Inferior parietal cortex (tissue), 1 donor: ENCODE data around the gene FAM3C.
"Not testable (repeated sequence)": the region's sequence is repeated elsewhere in the genome, so short reads cannot be mapped to it uniquely, and the experiment has no call there.

Experiments used
- DNase-seq: peaks from one replicate; pipeline ENCODE4 v3.0.0-alpha.2; 2016; ENCODE audit errors: extremely low spot score

Gene FAM3C

GRCh38 chr7:121395961-121396757 lies at the start of gene FAM3C:
Gene FAM3C (minus strand): TSS chr7:121396308. CDS start chr7:121382969, 13,339 bp downstream.
- DNase-seq = peak; percentile 92

GRCh38 chr7:121442845-121443244 lies 46.7 kb upstream of the FAM3C start:
- DNase-seq = no peak

- DNase-seq = no peak
Measured at GRCh38 chr7:121440857-121441503, 44.9 kb upstream of the FAM3C start.

GRCh38 chr7:121438043-121438955 lies 42.2 kb upstream of the FAM3C start:
- DNase-seq = peak; percentile 28

GRCh38 chr7:121437470-121437869 lies 41.4 kb upstream of the FAM3C start:
- no peak for DNase-seq

- DNase-seq = no peak
Measured at GRCh38 chr7:121436688-121437087, 40.6 kb upstream of the FAM3C start.

GRCh38 chr7:121436136-121436535 lies 40.0 kb upstream of the FAM3C start:
- no peak for DNase-seq

GRCh38 chr7:121433775-121434174 lies 37.7 kb upstream of the FAM3C start:
- no peak for DNase-seq

GRCh38 chr7:121432486-121432885 lies 36.4 kb upstream of the FAM3C start:
- DNase-seq = not testable (repeated sequence)

GRCh38 chr7:121431996-121432395 lies 35.9 kb upstream of the FAM3C start:
- no peak for DNase-seq

- DNase-seq = no peak
Measured at GRCh38 chr7:121431389-121431995, 35.4 kb upstream of the FAM3C start.

GRCh38 chr7:121430558-121430957 lies 34.5 kb upstream of the FAM3C start:
- no peak for DNase-seq

GRCh38 chr7:121429798-121430197 lies 33.7 kb upstream of the FAM3C start:
- no peak for DNase-seq

GRCh38 chr7:121428855-121429489 lies 32.9 kb upstream of the FAM3C start:
- DNase-seq = no peak

- DNase-seq = not testable (repeated sequence)
Measured at GRCh38 chr7:121421743-121422142, 25.6 kb upstream of the FAM3C start.

GRCh38 chr7:121420976-121421375 lies 24.9 kb upstream of the FAM3C start:
- DNase-seq = no peak

- no peak for DNase-seq
Measured at GRCh38 chr7:121419201-121420148, 23.4 kb upstream of the FAM3C start.

GRCh38 chr7:121416533-121416932 lies 20.4 kb upstream of the FAM3C start:
- no peak for DNase-seq

- no peak for DNase-seq
Measured at GRCh38 chr7:121414436-121414835, 18.3 kb upstream of the FAM3C start.

- no peak for DNase-seq
Measured at GRCh38 chr7:121411597-121411979, 15.5 kb upstream of the FAM3C start.
